Measurements from ENCODE around the gene PRKAG1.

DNA sequence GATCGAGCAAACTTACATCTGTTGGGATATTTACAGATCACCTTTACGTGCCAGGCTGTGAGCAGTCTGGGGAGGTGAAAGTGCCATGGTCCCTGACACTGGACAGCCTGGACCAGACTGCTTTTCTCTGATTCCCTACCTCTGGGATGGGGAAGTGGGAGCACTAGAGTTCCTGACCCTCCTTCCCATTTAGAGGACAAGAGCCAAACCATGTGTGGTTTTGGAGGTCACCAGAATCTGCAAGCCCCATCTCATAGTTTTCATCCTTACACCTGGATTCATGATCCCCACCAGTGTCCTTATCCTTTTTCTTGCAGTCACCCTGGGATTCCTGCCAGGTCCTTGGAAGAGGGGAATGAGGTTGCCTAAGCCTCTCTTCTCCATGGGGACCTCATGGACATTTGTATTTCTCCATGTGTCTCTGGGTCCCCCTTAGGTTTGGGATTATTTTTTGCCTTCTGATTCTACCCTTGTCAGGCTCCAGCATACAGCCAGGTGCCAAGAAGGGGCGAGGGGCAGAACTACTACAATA is 45.6 kb downstream of the PRKAG1 start:
- TF ChIP-seq EP300 (IDR thresholded peaks at IDR 0.05) = no peak
- TF ChIP-seq POLR2AphosphoS5 (IDR thresholded peaks at IDR 0.05) = no peak
- TF ChIP-seq, protein P1, sequence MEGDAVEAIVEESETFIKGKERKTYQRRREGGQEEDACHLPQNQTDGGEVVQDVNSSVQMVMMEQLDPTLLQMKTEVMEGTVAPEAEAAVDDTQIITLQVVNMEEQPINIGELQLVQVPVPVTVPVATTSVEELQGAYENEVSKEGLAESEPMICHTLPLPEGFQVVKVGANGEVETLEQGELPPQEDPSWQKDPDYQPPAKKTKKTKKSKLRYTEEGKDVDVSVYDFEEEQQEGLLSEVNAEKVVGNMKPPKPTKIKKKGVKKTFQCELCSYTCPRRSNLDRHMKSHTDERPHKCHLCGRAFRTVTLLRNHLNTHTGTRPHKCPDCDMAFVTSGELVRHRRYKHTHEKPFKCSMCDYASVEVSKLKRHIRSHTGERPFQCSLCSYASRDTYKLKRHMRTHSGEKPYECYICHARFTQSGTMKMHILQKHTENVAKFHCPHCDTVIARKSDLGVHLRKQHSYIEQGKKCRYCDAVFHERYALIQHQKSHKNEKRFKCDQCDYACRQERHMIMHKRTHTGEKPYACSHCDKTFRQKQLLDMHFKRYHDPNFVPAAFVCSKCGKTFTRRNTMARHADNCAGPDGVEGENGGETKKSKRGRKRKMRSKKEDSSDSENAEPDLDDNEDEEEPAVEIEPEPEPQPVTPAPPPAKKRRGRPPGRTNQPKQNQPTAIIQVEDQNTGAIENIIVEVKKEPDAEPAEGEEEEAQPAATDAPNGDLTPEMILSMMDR (IDR thresholded peaks at IDR 0.05) = no peak

Measured in gastroesophageal sphincter (tissue), 3 donors.